ENCODE results near the gene CENPF. TPM values are rescaled to one million over a fixed set of nuclear protein-coding genes. Genes with fewer than 3 reads are reported as not detected.

The CENPF gene
- total RNA-seq, 1 experiment from 2014 or later, result 113 TPM

GRCh38 chr1:214633686-214634085, 30.7 kb downstream of the CENPF start:
- no peaks in the 10 kb centered on the region for H3K4me1 ChIP-seq (ENCODE audit: insufficient read depth, low read length)
- no peak overlapping the region for H2BK15ac ChIP-seq (ENCODE audit: low read depth, low read length)
- no peak overlapping the region for H2AFZ ChIP-seq (ENCODE audit: low read length)
- no peaks in the 10 kb centered on the region for H3K27me3 Mint-ChIP-seq (ENCODE audit: low read depth)
- H3K9ac ChIP-seq (ENCODE audit: extremely low read depth, insufficient read length, low read length), result no peak overlapping the region
- no peak overlapping the region for H4K5ac ChIP-seq (ENCODE audit: insufficient read length, low read depth, low read length)
- H3K18ac ChIP-seq (ENCODE audit: insufficient read length, low read depth, low read length), result no peak overlapping the region
- H3K79me2 ChIP-seq (ENCODE audit: insufficient read depth, low read length), result no peaks in the 10 kb centered on the region
- no peak overlapping the region for H2BK12ac ChIP-seq (ENCODE audit: insufficient read length, low read depth, low read length)
- H3K9me3 Mint-ChIP-seq, result no peaks in the 10 kb centered on the region
- no peak overlapping the region for H2AK5ac ChIP-seq (ENCODE audit: insufficient read length, low read length)
- H3K9me3 ChIP-seq (ENCODE audit: control insufficient read depth, low read depth, low read length), result no peaks in the 10 kb centered on the region
- no peak overlapping the region for H3K14ac ChIP-seq (ENCODE audit: insufficient read depth, low read length)
- TF ChIP-seq CTCF (conservative IDR thresholded peaks at IDR 0.05), result no peak
- H2BK120ac ChIP-seq (ENCODE audit: low read depth, low read length, poor library complexity, severe bottlenecking), result no peak overlapping the region
- H3K56ac ChIP-seq (ENCODE audit: insufficient read length, low read depth, low read length), result no peak overlapping the region
- H3T11ph ChIP-seq (ENCODE audit: low read length), result no peak overlapping the region
- WGBS (ENCODE audit: extremely low coverage, insufficient read length, low lambda C conversion rate), result no CpG with 5 or more reads among the region's 5 CpGs
- no peak overlapping the region for H3K27ac ChIP-seq (ENCODE audit: insufficient read length, low read depth, low read length)
- H4K8ac ChIP-seq (replicated peaks; ENCODE audit: insufficient read length, low read depth, low read length), result no peak overlapping the region
- H3K79me1 ChIP-seq (ENCODE audit: insufficient read depth, low read depth, low read length, poor library complexity, severe bottlenecking), result no peaks in the 10 kb centered on the region
- H3K23me2 ChIP-seq (ENCODE audit: insufficient read length, low read depth, low read length, poor library complexity, severe bottlenecking), result no peaks in the 10 kb centered on the region
- H3K36me3 Mint-ChIP-seq (ENCODE audit: insufficient read depth in 1 of 3, low read depth in 3 of 3), result peaks cover 61 to 68% (median 65%) of the 10 kb centered on the region in 3 experiments
- no peak overlapping the region for H3K27ac Mint-ChIP-seq
- H3K23ac ChIP-seq (ENCODE audit: insufficient read length, low read depth, low read length), result no peak overlapping the region
- H3K4me1 Mint-ChIP-seq, result 0 out of 4 replicates have a peak, but pooled peaks cover 0 to 3% of the 10 kb centered on the region in 2 experiments
- no peak overlapping the region for H3K4me2 ChIP-seq (ENCODE audit: insufficient read depth, insufficient read length, low read length)
- H2BK20ac ChIP-seq (ENCODE audit: low read depth, low read length, poor library complexity, severe bottlenecking), result no peak overlapping the region
- H3K27me3 ChIP-seq (ENCODE audit: insufficient read depth, low read length), result no peaks in the 10 kb centered on the region
- H2BK5ac ChIP-seq (ENCODE audit: insufficient read length, low read length), result no peak overlapping the region
- H3K4ac ChIP-seq (ENCODE audit: low read depth, low read length), result no peak overlapping the region
- H4K20me1 ChIP-seq (ENCODE audit: control insufficient read depth, insufficient read depth, insufficient read length), result no peaks in the 10 kb centered on the region
- no peak for DNase-seq
- no peak overlapping the region for H3K4me3 Mint-ChIP-seq
- H4K91ac ChIP-seq (ENCODE audit: insufficient read length, low read depth, low read length), result no peak overlapping the region

Measured in H9 (cell line).